ENCODE measurements around the gene GAL3ST3. TPM values are rescaled to one million over a fixed set of nuclear protein-coding genes. Genes with fewer than 3 reads are reported as not detected.

The GAL3ST3 gene
- total RNA-seq, 4 donors from 2014 or later, result 49.2 to 154 (median 118) TPM

GRCh38 chr11:66013762-66014100, 35.2 kb downstream of the GAL3ST3 start:
- 89 to 90% methylated on average over 3 to 7 of the region's 7 CpGs for WGBS, 2 donors
- intact Hi-C loops (cut with DNase I), result no loop called here
- no peak for TF ChIP-seq POLR2A (IDR thresholded peaks at IDR 0.05)
- no peak for TF ChIP-seq CTCF (IDR thresholded peaks at IDR 0.05)

GRCh38 chr11:66012946-66013761, 35.8 kb downstream of the GAL3ST3 start:
- TF ChIP-seq POLR2A (IDR thresholded peaks at IDR 0.05) (no peak), CTCF (IDR thresholded peaks at IDR 0.05) (no peak)
- no peaks in the 10 kb centered on the region for H3K27me3 ChIP-seq
- intact Hi-C loops (cut with DNase I), result no loop called here
- H3K4me3 ChIP-seq (replicated peaks in 1 of 3), result no peak overlapping the region
- peak overlapping the region; percentile 23 to 91 (median 29) for H3K27ac ChIP-seq
- H3K9me3 ChIP-seq, result no peaks in the 10 kb centered on the region
- DNase-seq, result peak; percentile 75 to 79
- peaks cover 12 to 37% of the 10 kb centered on the region in 2 donors for H3K4me1 ChIP-seq
- no peaks in the 10 kb centered on the region for H3K36me3 ChIP-seq
- WGBS, 2 donors, result 31 to 36% methylated on average over 10 to 11 of the region's 12 CpGs

More at GRCh38 chr11:66013762-66014100, 35.2 kb downstream of the GAL3ST3 start:
- H3K27ac ChIP-seq, result peak overlapping the region in 1 of 3 donors; percentile 23
- no peaks in the 10 kb centered on the region for H3K36me3 ChIP-seq
- peaks cover 12 to 32% of the 10 kb centered on the region in 2 donors for H3K4me1 ChIP-seq
- H3K27me3 ChIP-seq, result no peaks in the 10 kb centered on the region
- no peak for DNase-seq
- H3K9me3 ChIP-seq, result no peaks in the 10 kb centered on the region
- no peak overlapping the region for H3K4me3 ChIP-seq (replicated peaks in 1 of 3)

GRCh38 chr11:66012371-66012945, 36.5 kb downstream of the GAL3ST3 start:
- Histone ChIP-seq H3K27ac (peak overlapping the region; percentile 91 to 94 (median 93)), H3K36me3 (no peaks in the 10 kb centered on the region)

GRCh38 chr11:66011785-66012303, 37.1 kb downstream of the GAL3ST3 start, which contains the start of gene CST6:
Gene CST6, plus strand, starts transcription at chr11:66012008. Its CDS starts 37 bp downstream, at chr11:66012045.
- peak; percentile 55 to 57 for DNase-seq
- Histone ChIP-seq H3K36me3 (no peaks in the 10 kb centered on the region), H3K4me3 (replicated peaks in 1 of 3) (no peak within 1 kb of the TSS), H3K27me3 (no peaks in the 10 kb centered on the region), H3K27ac (peak within 1 kb of the TSS; percentile 91 to 94 (median 93)), H3K4me1 (peaks cover 12 to 39% of the 10 kb centered on the region in 2 donors), H3K9me3 (no peaks in the 10 kb centered on the region)
- intact Hi-C loops (cut with DNase I), result no loop called here
- 15 to 32% methylated on average over 10 to 16 of the region's 61 CpGs for WGBS, 2 donors
- TF ChIP-seq POLR2A (IDR thresholded peaks at IDR 0.05), result no peak
- TF ChIP-seq CTCF (IDR thresholded peaks at IDR 0.05), result no peak

More at GRCh38 chr11:66012371-66012945, 36.5 kb downstream of the GAL3ST3 start:
- TF ChIP-seq POLR2A (IDR thresholded peaks at IDR 0.05) (no peak), CTCF (IDR thresholded peaks at IDR 0.05) (no peak)
- Histone ChIP-seq H3K9me3 (no peaks in the 10 kb centered on the region), H3K27me3 (no peaks in the 10 kb centered on the region), H3K4me1 (peaks cover 12 to 39% of the 10 kb centered on the region in 2 donors), H3K4me3 (replicated peaks in 1 of 3) (no peak overlapping the region)
- 53 to 55% methylated on average over 12 of the region's 12 CpGs for WGBS, 2 donors
- intact Hi-C loops (cut with DNase I), result no loop called here
- DNase-seq, result no peak

Data from thyroid gland (tissue), 4 donors.